Epithelial cell of esophagus (primary cell): ENCODE measurements around the gene EHD2.
"Not testable (repeated sequence)": the region's sequence is repeated elsewhere in the genome, so short reads cannot be mapped to it uniquely, and the experiment has no call there.

Source experiments
- DNase-seq: peaks from one replicate; pipeline ENCODE4 v3.0.0; 2010; ENCODE audit warnings: low read depth
- H3K4me3 ChIP-seq: 2 replicates; pipeline ENCODE4 v1.5.1; 2011; ENCODE audit warnings: mild to moderate bottlenecking, low read length, control low read depth
- TF ChIP-seq, protein P1 (sequence below): IDR thresholded peaks from 2 replicates; pipeline ENCODE4 v1.5.1; 2011; ENCODE audit warnings: low read depth, mild to moderate bottlenecking, low read length, control low read depth, inconsistent platforms; ENCODE audit not compliant: insufficient read depth; ENCODE audit errors: missing control alignments

EHD2 gene

DNA sequence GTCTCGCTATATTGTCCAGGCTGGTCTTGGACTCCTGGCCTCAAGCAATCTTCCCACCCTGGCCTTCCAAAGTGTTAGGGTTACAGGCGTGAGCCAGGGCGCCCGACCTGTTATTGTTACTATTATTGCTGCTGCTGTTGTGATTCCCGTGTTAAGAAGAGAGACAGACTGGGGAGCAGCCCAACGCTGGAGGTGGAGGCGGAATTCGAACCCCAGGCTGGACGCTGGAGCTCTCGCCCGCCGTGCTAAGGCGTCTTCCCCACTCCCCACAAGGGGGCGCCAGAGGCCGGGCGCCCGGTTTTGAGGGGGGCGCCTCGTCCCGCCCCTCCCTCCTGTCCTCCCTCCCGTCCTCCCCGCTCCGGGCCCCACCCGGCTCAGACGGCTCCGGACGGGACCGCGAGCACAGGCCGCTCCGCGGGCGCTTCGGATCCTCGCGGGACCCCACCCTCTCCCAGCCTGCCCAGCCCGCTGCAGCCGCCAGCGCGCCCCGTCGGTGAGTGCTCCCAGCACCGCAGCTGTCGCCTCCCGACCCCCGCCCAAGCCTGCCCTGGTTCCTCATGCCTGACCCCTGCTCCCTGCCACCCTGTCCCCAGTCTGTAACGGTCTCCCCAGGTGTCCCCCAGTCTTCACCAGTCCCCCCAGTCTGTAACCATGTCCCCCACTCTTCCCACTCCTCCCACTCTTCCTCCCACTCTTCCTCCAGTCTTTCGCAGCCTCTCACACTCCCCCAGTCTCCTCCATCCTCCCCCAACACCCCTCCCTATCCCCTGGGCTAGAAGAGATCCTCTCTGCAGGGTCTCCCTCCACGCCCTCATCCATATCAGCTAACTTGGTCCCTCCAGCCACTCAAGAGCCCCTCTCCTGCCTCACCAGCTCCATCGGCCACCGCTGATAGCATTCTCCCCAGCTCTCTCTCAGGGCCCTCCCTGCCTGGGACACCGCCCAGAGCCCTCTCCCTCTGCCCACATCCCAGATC, at the start of gene EHD2:
EHD2 (plus strand) TSS at position 377 of the 976 bp plus-strand sequence. CDS start 3,191 bp downstream, outside the sequence.
- H3K4me3 ChIP-seq = peak within 1 kb of the TSS; percentile 96
- TF ChIP-seq, protein P1, sequence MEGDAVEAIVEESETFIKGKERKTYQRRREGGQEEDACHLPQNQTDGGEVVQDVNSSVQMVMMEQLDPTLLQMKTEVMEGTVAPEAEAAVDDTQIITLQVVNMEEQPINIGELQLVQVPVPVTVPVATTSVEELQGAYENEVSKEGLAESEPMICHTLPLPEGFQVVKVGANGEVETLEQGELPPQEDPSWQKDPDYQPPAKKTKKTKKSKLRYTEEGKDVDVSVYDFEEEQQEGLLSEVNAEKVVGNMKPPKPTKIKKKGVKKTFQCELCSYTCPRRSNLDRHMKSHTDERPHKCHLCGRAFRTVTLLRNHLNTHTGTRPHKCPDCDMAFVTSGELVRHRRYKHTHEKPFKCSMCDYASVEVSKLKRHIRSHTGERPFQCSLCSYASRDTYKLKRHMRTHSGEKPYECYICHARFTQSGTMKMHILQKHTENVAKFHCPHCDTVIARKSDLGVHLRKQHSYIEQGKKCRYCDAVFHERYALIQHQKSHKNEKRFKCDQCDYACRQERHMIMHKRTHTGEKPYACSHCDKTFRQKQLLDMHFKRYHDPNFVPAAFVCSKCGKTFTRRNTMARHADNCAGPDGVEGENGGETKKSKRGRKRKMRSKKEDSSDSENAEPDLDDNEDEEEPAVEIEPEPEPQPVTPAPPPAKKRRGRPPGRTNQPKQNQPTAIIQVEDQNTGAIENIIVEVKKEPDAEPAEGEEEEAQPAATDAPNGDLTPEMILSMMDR = peak; percentile 81
- peak; percentile 68 for DNase-seq

DNA sequence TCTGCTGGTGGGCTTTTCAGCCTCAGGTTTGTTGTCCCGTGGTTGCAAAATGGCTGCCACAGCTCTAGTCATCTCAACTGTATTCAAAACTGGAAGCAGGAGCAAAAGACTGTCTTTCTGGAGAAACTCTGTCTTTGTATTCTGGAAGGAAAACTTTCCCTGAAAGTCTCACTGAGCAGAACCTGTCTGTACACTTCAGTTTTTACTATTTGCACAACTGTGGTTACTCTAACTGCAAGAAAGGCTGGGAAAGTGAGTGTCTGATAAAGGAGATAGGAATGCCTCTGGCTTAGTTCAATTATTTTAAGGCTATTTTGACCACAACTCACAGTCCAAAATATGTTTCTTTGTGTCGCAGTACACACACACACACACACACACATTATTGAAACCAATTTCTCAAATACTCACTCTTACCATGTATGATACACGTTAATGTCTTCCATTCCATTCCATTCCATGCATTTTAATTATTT, 49.7 kb upstream of the EHD2 start:
- H3K4me3 ChIP-seq = no peak overlapping the region
- peak; percentile 89 for DNase-seq
- TF ChIP-seq, protein P1 = no peak

DNA sequence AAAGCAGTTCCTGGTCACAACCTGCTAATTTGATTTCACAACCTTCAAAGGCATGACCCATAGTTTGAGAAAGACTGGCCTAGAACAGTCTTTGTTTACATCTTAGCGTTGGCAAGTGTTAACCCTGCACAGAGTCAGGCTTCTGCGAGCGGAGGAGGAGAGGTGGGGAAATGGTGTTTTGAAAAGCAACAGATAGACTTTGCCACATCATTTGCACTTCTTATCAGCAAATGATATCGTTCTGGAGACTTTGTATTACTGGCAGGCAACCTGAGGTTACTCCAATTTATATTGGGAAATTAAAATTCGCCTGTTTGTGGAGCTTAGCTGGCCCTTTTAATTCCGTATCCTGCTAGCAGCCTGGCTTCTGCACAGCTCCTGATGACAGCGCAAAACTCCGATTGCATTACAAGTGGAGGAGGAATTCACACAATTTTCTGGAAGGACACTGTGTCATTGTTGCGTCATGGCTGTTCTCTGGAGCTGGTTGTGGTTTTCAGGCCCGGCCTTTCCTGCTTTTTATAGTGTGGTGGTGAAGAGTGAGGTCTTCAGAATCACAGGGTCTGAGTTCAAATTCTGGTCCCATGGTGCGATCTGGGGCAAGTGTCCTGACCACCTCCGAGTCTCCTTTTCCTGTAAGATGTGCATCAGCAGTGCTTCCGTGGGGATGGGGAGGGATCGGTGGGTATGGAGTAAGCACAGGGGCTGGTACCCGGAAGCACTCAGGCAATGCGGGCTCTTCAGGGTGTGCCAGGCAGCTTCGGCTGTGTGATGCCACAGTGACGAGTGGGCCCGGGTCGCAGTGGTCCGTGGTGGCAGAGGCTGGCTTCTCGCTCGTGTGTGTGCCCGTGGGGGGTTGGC, 49.1 kb upstream of the EHD2 start:
- peak; percentile 95 for DNase-seq
- TF ChIP-seq, protein P1 = no peak

GRCh38 chr19:47668556-47668955, 44.7 kb upstream of the EHD2 start:
- not testable (repeated sequence) for DNase-seq, H3K4me3 ChIP-seq

More for the DNA sequence above, 49.1 kb upstream of the EHD2 start:
- H3K4me3 ChIP-seq = no peak overlapping the region

GRCh38 chr19:47670736-47671135, 42.5 kb upstream of the EHD2 start:
- no peak overlapping the region for H3K4me3 ChIP-seq
- TF ChIP-seq, protein P1 = no peak
- DNase-seq = no peak

GRCh38 chr19:47671499-47671898, 41.7 kb upstream of the EHD2 start:
- no peak overlapping the region for H3K4me3 ChIP-seq
- TF ChIP-seq, protein P1 = no peak
- no peak for DNase-seq

GRCh38 chr19:47673426-47673825, 39.8 kb upstream of the EHD2 start:
- H3K4me3 ChIP-seq = no peak overlapping the region
- TF ChIP-seq, protein P1 = no peak
- no peak for DNase-seq
